Vagina (tissue), 2 donors: ENCODE results near the gene TTLL11. TPM values are rescaled to one million over a fixed set of nuclear protein-coding genes. Genes with fewer than 3 reads are reported as not detected.

ENCODE experiments used
- DNase-seq, 2 donors: peaks; one replicate each; pipeline ENCODE4 v3.0.0-alpha.2; 2017; ENCODE audit errors: extremely low spot score in 2 of 2
- H3K27ac ChIP-seq: fragments of 200-600 bp; sonication (generic); one replicate; pipeline ENCODE4 v1.5.1; 2019
- H3K27me3 ChIP-seq: fragments of 200-600 bp; sonication (generic); one replicate; pipeline ENCODE4 v1.5.1; 2019
- H3K36me3 ChIP-seq, 2 donors: fragments of 200-600 bp; sonication (generic); one replicate each; pipeline ENCODE4 v1.5.1; 2017 to 2019
- H3K4me1 ChIP-seq: fragments of 200-600 bp; sonication (generic); one replicate; pipeline ENCODE4 v1.5.1; 2019
- H3K4me3 ChIP-seq, 2 donors: fragments of 200-600 bp; sonication (generic); 1 replicate in 1 of 2; 2 replicates in 1 of 2; pipeline ENCODE4 v1.5.1; 2016 to 2019
- H3K9me3 ChIP-seq: fragments of 200-600 bp; sonication (generic); one replicate; pipeline ENCODE4 v1.5.1; 2019
- CTCF ChIP-seq, 3 experiments: fragments of 450-650 bp in 2 of 3; fragments of 200-600 bp in 1 of 3; sonication (generic) in 1 of 3; IDR thresholded peaks; one replicate each; pipeline ENCODE4 v1.5.1; 2017 to 2019; ENCODE audit warnings: antibody characterized with exemption in 3 of 3, mild to moderate bottlenecking in 2 of 3, moderate library complexity in 2 of 3
- POLR2A ChIP-seq, 2 donors: fragments of 450-650 bp; IDR thresholded peaks; one replicate each; pipeline ENCODE4 v1.6.1; 2017; ENCODE audit warnings: antibody characterized with exemption in 2 of 2, mild to moderate bottlenecking in 2 of 2, moderate library complexity in 2 of 2
- POLR2AphosphoS5 ChIP-seq, 2 donors: sonication (generic); formaldehyde crosslinking; IDR thresholded peaks; one replicate each; pipeline ENCODE4 v1.9.0; 2017; ENCODE audit warnings: antibody characterized with exemption in 2 of 2, mild to moderate bottlenecking in 2 of 2, low read depth in 1 of 2; ENCODE audit not compliant: insufficient read depth in 1 of 2
- intact Hi-C: fragments of 100-400 bp; cut with DNase I; formaldehyde crosslinking; loops from one replicate; pipeline ENCODE4 v1.15.1; 2023
- total RNA-seq: library from RNA; depleted of rRNA; stranded (reverse); fragments of >200 nt; gene quantifications from one replicate; pipeline ENCODE4 v1.2.3, GENCODE V29; 2016

The TTLL11 gene
- total RNA-seq, 1 donor from 2014 or later: 11.0 TPM

DNA sequence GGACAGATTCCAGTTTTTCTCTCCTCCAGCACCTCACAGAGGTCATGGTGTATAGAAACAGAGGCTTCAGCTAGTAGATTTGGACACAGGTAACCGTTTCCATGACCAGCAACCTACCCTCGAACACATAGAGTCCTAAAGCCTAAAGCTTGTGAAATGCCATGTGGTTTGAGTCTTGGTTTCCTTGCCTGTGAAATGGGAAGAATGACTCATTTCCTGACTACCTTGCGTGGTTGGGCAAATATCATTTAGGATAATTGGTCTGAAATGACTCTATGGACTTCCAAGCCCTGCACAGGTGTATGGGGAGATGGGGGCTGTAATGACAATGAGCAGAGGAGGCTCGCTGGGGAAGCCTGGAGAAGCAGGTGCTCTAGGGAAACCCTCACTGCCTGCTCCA lies 134.6 kb downstream of the TTLL11 start:
- no peak overlapping the region for H3K4me3 ChIP-seq
- TF ChIP-seq POLR2A (IDR thresholded peaks at IDR 0.05) (no peak), CTCF (IDR thresholded peaks at IDR 0.05) (no peak), POLR2AphosphoS5 (IDR thresholded peaks at IDR 0.05; ENCODE audit: insufficient read depth in 1 of 2, low read depth in 1 of 2) (no peak)
- no peaks in the 10 kb centered on the region for H3K36me3 ChIP-seq
- no peak for DNase-seq
- intact Hi-C loops: no loop called here
- no peaks in the 10 kb centered on the region for H3K27me3 ChIP-seq
- H3K4me1 ChIP-seq: no peaks in the 10 kb centered on the region
- H3K27ac ChIP-seq: no peak overlapping the region
- H3K9me3 ChIP-seq: no peaks in the 10 kb centered on the region

DNA sequence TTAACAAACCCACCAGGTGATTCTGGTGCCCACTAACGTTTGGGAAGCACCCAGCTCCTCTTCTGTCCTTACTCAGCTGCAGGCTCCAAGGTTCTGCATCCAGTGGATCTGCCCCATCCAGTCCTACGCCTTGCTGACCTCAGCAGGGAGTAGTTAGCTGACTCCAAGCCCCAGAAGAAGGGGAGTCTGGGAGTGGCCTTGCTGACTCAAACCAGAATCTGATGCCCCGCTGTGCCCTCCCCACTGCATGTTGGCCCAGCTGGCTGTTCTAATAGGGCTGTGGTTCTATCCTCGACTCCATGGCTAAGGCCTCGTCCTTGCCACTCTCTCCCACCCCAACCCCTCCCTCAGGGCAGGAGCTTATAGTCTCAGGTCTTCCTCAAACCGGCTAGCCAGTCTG lies 136.3 kb downstream of the TTLL11 start:
- H3K9me3 ChIP-seq: no peaks in the 10 kb centered on the region
- intact Hi-C loops: no loop called here
- no peak overlapping the region for H3K27ac ChIP-seq
- DNase-seq: no peak
- no peak overlapping the region for H3K4me3 ChIP-seq
- H3K36me3 ChIP-seq: no peaks in the 10 kb centered on the region
- TF ChIP-seq CTCF (IDR thresholded peaks at IDR 0.05) (no peak), POLR2AphosphoS5 (IDR thresholded peaks at IDR 0.05; ENCODE audit: insufficient read depth in 1 of 2, low read depth in 1 of 2) (no peak), POLR2A (IDR thresholded peaks at IDR 0.05) (no peak)
- no peaks in the 10 kb centered on the region for H3K27me3 ChIP-seq
- H3K4me1 ChIP-seq: no peaks in the 10 kb centered on the region

DNA sequence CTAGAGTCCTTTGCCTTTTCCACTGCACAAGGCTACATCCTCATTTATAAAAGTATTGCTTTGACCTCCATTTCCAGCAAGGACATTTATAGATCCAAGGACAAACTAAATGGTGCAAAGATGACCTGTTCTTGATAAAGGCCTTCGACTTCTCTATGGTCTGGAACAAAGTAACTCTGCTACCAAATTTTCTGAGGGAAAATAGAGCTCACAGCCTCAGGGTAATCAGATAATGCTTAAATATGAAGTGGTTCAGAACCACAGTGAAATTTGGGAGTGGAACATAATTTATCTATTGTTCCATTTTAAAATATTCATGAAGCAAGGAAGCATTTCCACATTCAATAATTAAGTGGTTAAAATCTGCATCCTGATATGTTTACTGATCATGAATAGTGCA lies 137.5 kb downstream of the TTLL11 start:
- no peak overlapping the region for H3K27ac ChIP-seq
- H3K4me1 ChIP-seq: no peaks in the 10 kb centered on the region
- H3K27me3 ChIP-seq: no peaks in the 10 kb centered on the region
- H3K9me3 ChIP-seq: no peaks in the 10 kb centered on the region
- intact Hi-C loops: no loop called here
- no peak overlapping the region for H3K4me3 ChIP-seq
- H3K36me3 ChIP-seq: no peaks in the 10 kb centered on the region
- TF ChIP-seq POLR2A (IDR thresholded peaks at IDR 0.05): no peak
- TF ChIP-seq POLR2AphosphoS5 (IDR thresholded peaks at IDR 0.05; ENCODE audit: insufficient read depth in 1 of 2, low read depth in 1 of 2): no peak
- TF ChIP-seq CTCF (IDR thresholded peaks at IDR 0.05): no peak
- no peak for DNase-seq

GRCh38 chr9:121954477-121955140 lies 138.5 kb downstream of the TTLL11 start:
- Histone ChIP-seq H3K27ac (no peak overlapping the region), H3K4me3 (no peak overlapping the region), H3K9me3 (no peaks in the 10 kb centered on the region), H3K27me3 (no peaks in the 10 kb centered on the region), H3K4me1 (no peaks in the 10 kb centered on the region), H3K36me3 (no peaks in the 10 kb centered on the region)
- TF ChIP-seq POLR2AphosphoS5 (IDR thresholded peaks at IDR 0.05; ENCODE audit: insufficient read depth in 1 of 2, low read depth in 1 of 2) (no peak), CTCF (IDR thresholded peaks at IDR 0.05) (no peak)
- no peak for DNase-seq
- intact Hi-C loops: no loop called here

DNA sequence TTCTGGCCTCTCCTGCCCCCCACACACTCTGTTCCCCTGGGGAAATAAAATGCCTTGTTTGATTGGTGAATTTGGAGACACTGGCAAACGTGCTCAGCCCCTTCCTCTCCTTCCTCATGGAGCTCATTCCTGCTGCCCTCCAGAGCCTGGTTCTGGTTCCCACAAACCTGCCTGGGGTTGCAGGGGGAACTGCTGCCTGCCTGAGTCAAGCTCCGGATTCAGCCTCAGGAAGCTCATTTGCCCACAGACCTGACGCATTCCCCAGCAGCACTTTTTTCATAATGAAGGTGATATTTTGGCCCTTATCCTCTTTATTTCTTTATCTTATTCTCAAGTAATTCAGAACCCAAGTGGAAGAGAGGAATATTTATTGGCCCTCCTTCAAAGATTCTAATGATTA lies 140.5 kb downstream of the TTLL11 start:
- TF ChIP-seq POLR2AphosphoS5 (IDR thresholded peaks at IDR 0.05; ENCODE audit: insufficient read depth in 1 of 2, low read depth in 1 of 2) (no peak), POLR2A (IDR thresholded peaks at IDR 0.05) (no peak), CTCF (IDR thresholded peaks at IDR 0.05) (no peak)
- no peak overlapping the region for H3K4me3 ChIP-seq
- intact Hi-C loops: no loop called here

More for the DNA sequence above, 140.5 kb downstream of the TTLL11 start:
- DNase-seq: no peak
- Histone ChIP-seq H3K27ac (no peak overlapping the region), H3K27me3 (no peaks in the 10 kb centered on the region), H3K4me1 (no peaks in the 10 kb centered on the region), H3K36me3 (no peaks in the 10 kb centered on the region), H3K9me3 (no peaks in the 10 kb centered on the region)
